ENCODE results near the gene URB2. TPM values are rescaled to one million over a fixed set of nuclear protein-coding genes. Genes with fewer than 3 reads are reported as not detected.

The URB2 gene
- total RNA-seq, 1 donor, result 9.0 TPM

- Histone ChIP-seq H4K20me1 (ENCODE audit: insufficient read depth, low read length) (peaks cover 12% of the 10 kb centered on the region), H3K27me3 (ENCODE audit: insufficient read depth, low read length) (no peaks in the 10 kb centered on the region), H3K4me1 (ENCODE audit: insufficient read depth, low read length) (peaks cover 37% of the 10 kb centered on the region), H3K4me2 (ENCODE audit: insufficient read depth, low read length) (no peak overlapping the region), H3K79me2 (ENCODE audit: insufficient read depth, low read length) (peaks cover 70% of the 10 kb centered on the region), H3K27ac (ENCODE audit: low read depth, low read length) (peak overlapping the region; percentile 65), H3K9me3 (ENCODE audit: low read depth, low read length) (no peaks in the 10 kb centered on the region), H2AFZ (ENCODE audit: low read length) (no peak overlapping the region), H3K4me3 (ENCODE audit: insufficient read depth, low read length) (no peak overlapping the region), H3K36me3 (ENCODE audit: insufficient read depth, low read length) (no peaks in the 10 kb centered on the region)
- no peak for DNase-seq (ENCODE audit: insufficient read length, low spot score, missing footprints)
- no peak for TF ChIP-seq CTCF (IDR thresholded peaks at IDR 0.05; ENCODE audit: extremely low read depth, low read depth, low read length)
Observed at GRCh38 chr1:229629261-229629660, 3.2 kb downstream of the URB2 start.

GRCh38 chr1:229631148-229631547, 5.1 kb downstream of the URB2 start:
- Histone ChIP-seq H3K27me3 (ENCODE audit: insufficient read depth, low read length) (no peaks in the 10 kb centered on the region), H3K4me1 (ENCODE audit: insufficient read depth, low read length) (peaks cover 28% of the 10 kb centered on the region), H4K20me1 (ENCODE audit: insufficient read depth, low read length) (peaks cover 5% of the 10 kb centered on the region), H2AFZ (ENCODE audit: low read length) (no peak overlapping the region), H3K4me2 (ENCODE audit: insufficient read depth, low read length) (no peak overlapping the region), H3K79me2 (ENCODE audit: insufficient read depth, low read length) (peaks cover 57% of the 10 kb centered on the region), H3K36me3 (ENCODE audit: insufficient read depth, low read length) (peaks cover 12% of the 10 kb centered on the region), H3K27ac (ENCODE audit: low read depth, low read length) (no peak overlapping the region), H3K9me3 (ENCODE audit: low read depth, low read length) (no peaks in the 10 kb centered on the region), H3K4me3 (ENCODE audit: insufficient read depth, low read length) (no peak overlapping the region)
- TF ChIP-seq CTCF (IDR thresholded peaks at IDR 0.05; ENCODE audit: extremely low read depth, low read depth, low read length), result no peak
- DNase-seq (ENCODE audit: insufficient read length, low spot score, missing footprints), result no peak

- H4K20me1 ChIP-seq (ENCODE audit: insufficient read depth, low read length), result peaks cover 5% of the 10 kb centered on the region
- peaks cover 49% of the 10 kb centered on the region for H3K79me2 ChIP-seq (ENCODE audit: insufficient read depth, low read length)
- no peak overlapping the region for H3K4me2 ChIP-seq (ENCODE audit: insufficient read depth, low read length)
- no peak for TF ChIP-seq CTCF (IDR thresholded peaks at IDR 0.05; ENCODE audit: extremely low read depth, low read depth, low read length)
- H3K27ac ChIP-seq (ENCODE audit: low read depth, low read length), result no peak overlapping the region
- peaks cover 24% of the 10 kb centered on the region for H3K4me1 ChIP-seq (ENCODE audit: insufficient read depth, low read length)
- H2AFZ ChIP-seq (ENCODE audit: low read length), result no peak overlapping the region
- no peaks in the 10 kb centered on the region for H3K27me3 ChIP-seq (ENCODE audit: insufficient read depth, low read length)
- H3K4me3 ChIP-seq (ENCODE audit: insufficient read depth, low read length), result no peak overlapping the region
- DNase-seq (ENCODE audit: insufficient read length, low spot score, missing footprints), result no peak
- H3K36me3 ChIP-seq (ENCODE audit: insufficient read depth, low read length), result peaks cover 20% of the 10 kb centered on the region
- no peaks in the 10 kb centered on the region for H3K9me3 ChIP-seq (ENCODE audit: low read depth, low read length)
Observed at GRCh38 chr1:229631966-229632365, 5.9 kb downstream of the URB2 start.

GRCh38 chr1:229636042-229636441, 10.0 kb downstream of the URB2 start:
- Histone ChIP-seq H3K36me3 (ENCODE audit: insufficient read depth, low read length) (peaks cover 30% of the 10 kb centered on the region), H3K9me3 (ENCODE audit: low read depth, low read length) (no peaks in the 10 kb centered on the region), H3K27me3 (ENCODE audit: insufficient read depth, low read length) (no peaks in the 10 kb centered on the region), H2AFZ (ENCODE audit: low read length) (no peak overlapping the region), H3K4me3 (ENCODE audit: insufficient read depth, low read length) (no peak overlapping the region), H3K79me2 (ENCODE audit: insufficient read depth, low read length) (peaks cover 29% of the 10 kb centered on the region), H3K27ac (ENCODE audit: low read depth, low read length) (no peak overlapping the region), H4K20me1 (ENCODE audit: insufficient read depth, low read length) (peaks cover 5% of the 10 kb centered on the region), H3K4me2 (ENCODE audit: insufficient read depth, low read length) (no peak overlapping the region), H3K4me1 (ENCODE audit: insufficient read depth, low read length) (no peaks in the 10 kb centered on the region)
- no peak for TF ChIP-seq CTCF (IDR thresholded peaks at IDR 0.05; ENCODE audit: extremely low read depth, low read depth, low read length)
- no peak for DNase-seq (ENCODE audit: insufficient read length, low spot score, missing footprints)
